ENCODE data around the gene CUBN.

Gene CUBN

GRCh38 chr10:17066807-17067206 is 62.8 kb downstream of the CUBN start:
- no peak for DNase-seq

GRCh38 chr10:17066000-17066399 is 63.6 kb downstream of the CUBN start:
- no peak for DNase-seq

GRCh38 chr10:17065273-17065672 is 64.3 kb downstream of the CUBN start:
- DNase-seq, result no peak

GRCh38 chr10:17064435-17064834 is 65.2 kb downstream of the CUBN start:
- no peak for DNase-seq

GRCh38 chr10:17062955-17063484 is 66.6 kb downstream of the CUBN start:
- DNase-seq, result no peak

GRCh38 chr10:17062493-17062892 is 67.1 kb downstream of the CUBN start:
- DNase-seq, result no peak

DNA sequence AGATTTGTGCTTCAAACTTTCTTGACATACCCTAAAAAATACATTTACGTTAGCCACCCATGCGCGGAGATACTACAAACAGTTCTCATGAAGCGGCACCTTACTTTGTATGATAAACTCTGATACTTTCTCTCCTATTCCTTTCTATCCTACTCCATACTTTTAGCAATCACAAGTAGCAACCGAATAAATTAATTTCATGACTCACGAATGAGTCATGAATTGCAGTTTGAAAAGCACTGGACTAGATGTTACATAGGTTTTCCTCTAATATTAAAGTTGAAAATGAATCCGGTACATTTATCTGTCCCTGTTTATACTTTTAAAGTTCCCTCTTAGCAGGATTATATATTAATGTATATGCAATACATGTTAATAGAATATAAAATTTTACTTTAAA is 67.6 kb downstream of the CUBN start:
- DNase-seq, result no peak

GRCh38 chr10:17061418-17061817 is 68.2 kb downstream of the CUBN start:
- no peak for DNase-seq

DNA sequence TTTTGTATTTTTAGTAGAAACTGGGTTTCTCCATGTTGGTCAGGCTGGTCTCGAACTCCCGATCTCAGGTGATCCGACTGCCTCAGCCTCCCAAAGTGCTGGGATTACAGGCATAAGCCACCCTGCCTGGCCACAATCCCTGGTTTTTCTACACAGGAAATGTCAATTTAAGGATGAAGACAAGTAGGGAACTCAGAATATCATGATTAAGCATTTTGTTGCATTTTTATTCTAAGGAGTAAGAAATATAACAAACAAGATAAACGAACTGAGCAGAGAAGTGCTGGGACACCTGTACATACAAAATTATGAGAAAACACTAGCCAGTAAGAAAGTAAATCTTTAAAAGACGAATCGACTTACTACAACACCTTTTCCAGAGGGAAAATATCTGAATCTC is 69.3 kb downstream of the CUBN start:
- DNase-seq, result no peak

- no peak for DNase-seq
These were observed 70.4 kb downstream of the CUBN start for GRCh38 chr10:17059197-17059688.

DNA sequence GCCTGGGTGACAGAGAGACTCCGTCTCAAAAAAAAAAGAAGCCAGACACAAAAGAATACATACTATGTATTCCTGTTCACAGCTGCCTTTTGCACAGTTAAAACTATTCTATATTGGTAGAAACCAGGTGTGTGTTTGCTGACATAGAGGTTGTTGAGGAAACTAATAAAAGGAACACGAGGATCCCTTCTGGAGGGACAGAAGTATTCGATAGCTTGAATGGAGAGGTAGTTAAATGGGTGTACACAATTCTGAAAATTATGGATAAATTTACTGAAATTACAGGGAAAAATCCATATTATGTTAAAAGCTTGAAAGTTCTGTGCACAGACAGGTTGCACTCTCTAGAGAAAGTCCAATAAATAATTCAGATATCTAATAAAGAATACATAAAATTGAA is 71.5 kb downstream of the CUBN start:
- no peak for DNase-seq

- no peak for DNase-seq
These were observed 72.7 kb downstream of the CUBN start for GRCh38 chr10:17056781-17057428.

- no peak for DNase-seq
These were observed 76.1 kb downstream of the CUBN start for GRCh38 chr10:17053513-17053912.

- no peak for DNase-seq
These were observed 76.5 kb downstream of the CUBN start for GRCh38 chr10:17053061-17053460.

DNA sequence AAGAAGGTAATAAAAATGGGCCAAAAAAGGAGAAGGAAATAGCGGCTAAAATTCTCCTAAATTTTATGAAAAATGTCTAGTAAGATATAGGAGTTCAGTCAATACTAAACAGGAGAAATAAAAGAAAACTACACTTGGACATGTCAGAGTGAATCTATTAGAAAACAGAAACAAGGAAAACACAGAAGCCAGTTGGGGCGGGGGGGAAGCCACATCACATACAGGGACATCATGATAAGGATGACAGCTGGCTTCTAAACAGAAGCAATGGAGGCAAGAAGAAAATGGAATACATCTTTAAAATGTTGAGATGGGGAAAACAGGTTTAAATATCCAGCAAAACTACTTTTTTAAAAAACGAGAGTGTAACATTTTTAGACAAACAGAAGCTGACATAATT is 77.8 kb downstream of the CUBN start:
- DNase-seq, result no peak

DNA sequence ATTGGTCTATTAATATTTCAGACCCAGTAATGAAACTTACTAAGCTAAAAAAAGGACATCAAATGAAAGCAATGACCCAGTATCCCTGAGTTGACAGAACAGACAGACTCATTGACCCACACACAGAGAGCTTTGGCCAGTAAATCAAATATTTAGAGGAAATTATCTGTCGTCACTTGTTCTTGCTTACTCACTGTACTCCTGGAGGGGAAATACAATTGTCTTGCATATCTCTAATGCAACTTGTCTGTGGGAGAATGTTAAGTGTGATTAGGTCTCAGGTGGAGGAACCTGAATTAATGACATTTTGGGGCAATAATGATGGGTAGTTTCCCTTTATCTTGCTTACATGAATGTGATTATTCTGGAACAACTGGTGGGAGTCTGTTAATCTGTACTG is 80.4 kb downstream of the CUBN start:
- no peak for DNase-seq

DNA sequence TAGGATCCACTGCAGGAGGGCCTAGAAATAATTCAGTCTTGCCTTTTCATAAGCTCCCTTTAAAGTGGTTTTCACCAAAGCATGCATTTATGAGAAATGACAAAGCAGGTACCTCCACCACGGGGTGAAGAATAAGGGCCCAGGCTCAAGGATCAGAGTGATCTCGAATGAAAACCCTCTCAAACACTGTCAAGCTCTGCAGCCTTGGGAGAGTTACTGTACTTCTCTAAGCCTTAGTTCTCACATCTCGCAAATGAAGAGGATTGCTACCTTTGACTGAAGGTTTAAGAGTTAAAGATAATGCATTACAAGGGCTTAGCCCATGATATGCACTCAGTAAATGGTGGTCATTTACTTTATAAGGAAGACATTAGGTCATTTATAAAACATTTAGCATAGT is 81.7 kb downstream of the CUBN start:
- no peak for DNase-seq

- DNase-seq, result no peak
These were observed 82.6 kb downstream of the CUBN start for GRCh38 chr10:17046989-17047388.

- DNase-seq, result no peak
These were observed 86.0 kb downstream of the CUBN start for GRCh38 chr10:17043586-17043985.

DNA sequence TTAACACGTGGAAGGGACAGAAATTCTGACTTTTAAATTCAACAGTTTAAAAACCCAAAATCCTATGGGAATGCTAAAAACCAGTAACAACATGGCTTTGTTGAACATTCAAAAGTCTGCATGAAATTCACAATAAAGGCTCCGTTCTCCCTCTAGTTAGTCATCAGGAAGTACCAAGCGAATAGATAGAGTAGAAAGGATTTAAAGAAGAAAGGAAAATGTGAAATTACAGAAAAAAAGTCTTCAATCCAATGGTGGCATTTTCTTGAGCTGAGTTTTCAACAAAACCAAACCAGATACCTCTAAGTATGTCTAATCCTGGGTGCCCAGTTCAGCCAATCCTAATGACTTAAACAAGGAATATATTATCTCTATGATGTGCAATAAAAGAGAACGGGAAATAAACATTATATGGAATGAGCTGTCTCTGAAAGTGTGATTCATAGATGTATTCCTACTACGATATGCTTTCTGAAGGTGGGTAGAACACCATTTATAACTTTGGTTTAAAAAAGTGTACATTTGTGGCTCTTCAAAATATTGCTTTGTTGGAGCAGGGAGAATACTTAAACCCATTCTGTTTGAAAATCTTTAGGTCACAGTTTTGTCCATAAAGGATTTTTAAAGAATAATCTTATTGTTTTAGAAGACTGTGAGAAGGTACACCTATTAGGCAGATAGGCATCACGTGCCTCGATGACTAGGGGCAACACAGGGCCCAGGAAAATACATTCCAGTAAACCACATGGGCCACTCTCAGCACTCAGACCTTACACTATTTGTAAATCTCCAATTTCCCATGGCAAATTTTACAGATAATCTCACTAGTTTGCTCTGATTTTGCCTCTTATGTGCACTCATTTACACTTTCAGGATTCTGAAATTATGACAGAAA is 87.7 kb downstream of the CUBN start:
- no peak for DNase-seq

GRCh38 chr10:17038627-17039026 is 91.0 kb downstream of the CUBN start:
- no peak for DNase-seq

- DNase-seq, result no peak
These were observed 91.7 kb downstream of the CUBN start for GRCh38 chr10:17037910-17038309.

GRCh38 chr10:17035446-17035845 is 94.2 kb downstream of the CUBN start:
- DNase-seq, result no peak
